B cell (primary cell): ENCODE measurements around the gene FCRL6. TPM values are rescaled to one million over a fixed set of nuclear protein-coding genes. Genes with fewer than 3 reads are reported as not detected.
A peak's percentile ranks its signal among the peaks of the same experiment; 100 is the strongest.

Experiments
- ATAC-seq: fragments of 200-7000 bp; cut with Tn5 transposase; one replicate; pipeline ENCODE4 v1.10.0; 2021; ENCODE audit warnings: low read depth, mild to moderate bottlenecking, moderate number of reproducible peaks, moderate library complexity
- CTCF ChIA-PET: fragments of 350-600 bp; sonication (Branson Sonifier 250); formaldehyde crosslinking; loops from one replicate; lab custom pipeline; 2021; ENCODE audit warnings: antibody characterized with exemption, inconsistent platforms; lab: Charles Lee
- POLR2A ChIA-PET: fragments of 350-600 bp; sonication (Branson Sonifier 250); formaldehyde crosslinking; loops from one replicate; lab custom pipeline; 2021; ENCODE audit warnings: antibody characterized with exemption; lab: Charles Lee
- DNase-seq: peaks from one replicate; pipeline ENCODE4 v3.0.0; 2013
- H2AFZ ChIP-seq: 2 replicates; pipeline ENCODE4 v1.6.1; 2012; ENCODE audit warnings: mild to moderate bottlenecking, low read depth, low read length; ENCODE audit not compliant: insufficient read depth, poor library complexity, severe bottlenecking
- H3K27ac ChIP-seq, 2 donors: 1 replicate in 1 of 2; 2 replicates in 1 of 2; pipeline ENCODE4 v1.5.1; 2012 to 2013; ENCODE audit warnings: low read length in 2 of 2, mild to moderate bottlenecking in 2 of 2, moderate library complexity in 1 of 2
- H3K27me3 ChIP-seq, 4 experiments: fragments of 200-600 bp in 1 of 4; sonication (generic) in 1 of 4; replicated peaks in 1 of 4; 1 replicate in 2 of 4; 2 replicates in 2 of 4; pipeline versions ENCODE4 v1.6.1 to v1.7.0; 2013 to 2016; ENCODE audit warnings: low read length in 3 of 4, mild to moderate bottlenecking in 2 of 4, mixed read lengths in 1 of 4, moderate library complexity in 1 of 4; ENCODE audit not compliant: insufficient read depth in 4 of 4, control insufficient read depth in 3 of 4; ENCODE audit errors: control extremely low read depth in 1 of 4
- H3K36me3 ChIP-seq, 2 experiments: replicated peaks in 1 of 2; 1 replicate in 1 of 2; 2 replicates in 1 of 2; pipeline versions ENCODE4 v1.6.1 to v1.7.1; 2013; ENCODE audit warnings: low read length in 1 of 2; ENCODE audit not compliant: insufficient read depth in 2 of 2, control insufficient read depth in 1 of 2; ENCODE audit errors: control extremely low read depth in 1 of 2, extremely low read depth in 1 of 2
- H3K4me1 ChIP-seq, 2 donors: fragments of 200-600 bp in 1 of 2; sonication (generic) in 1 of 2; 1 replicate in 1 of 2; 2 replicates in 1 of 2; pipeline versions ENCODE4 v1.5.1 to v1.6.1; 2013 to 2017; ENCODE audit warnings: low read length in 2 of 2; ENCODE audit not compliant: control insufficient read depth in 2 of 2, insufficient read depth in 2 of 2
- H3K4me2 ChIP-seq: replicated peaks from 2 replicates; pipeline ENCODE3; 2012; ENCODE audit warnings: mild to moderate bottlenecking, low read depth, low read length; ENCODE audit not compliant: poor library complexity, severe bottlenecking
- H3K4me3 ChIP-seq, 5 experiments: fragments of 200-600 bp in 1 of 5; sonication (generic) in 1 of 5; 1 replicate in 3 of 5; 2 replicates in 2 of 5; pipeline versions ENCODE4 v1.5.1 to v1.7.0; 2011 to 2016; ENCODE audit warnings: low read length in 4 of 5, mild to moderate bottlenecking in 4 of 5, low read depth in 2 of 5, control low read depth in 1 of 5, moderate library complexity in 1 of 5; ENCODE audit not compliant: insufficient read depth in 1 of 5; ENCODE audit errors: control extremely low read depth in 1 of 5, extremely low read depth in 1 of 5
- H3K79me2 ChIP-seq: fragments of 200-600 bp; sonication (generic); one replicate; pipeline ENCODE4 v1.6.0; 2016; ENCODE audit warnings: low read length; ENCODE audit not compliant: control insufficient read depth, insufficient read depth
- H3K9ac ChIP-seq: fragments of 200-600 bp; sonication (generic); 2 replicates; pipeline ENCODE4 v1.6.1; 2017; ENCODE audit warnings: mild to moderate bottlenecking, low read length, moderate library complexity
- H3K9me3 ChIP-seq, 3 donors: one replicate each; pipeline versions ENCODE4 v1.6.1 to v1.7.1; 2013; ENCODE audit warnings: low read length in 2 of 3; ENCODE audit not compliant: control insufficient read depth in 2 of 3, insufficient read depth in 1 of 3; ENCODE audit errors: control extremely low read depth in 1 of 3
- H4K20me1 ChIP-seq: 2 replicates; pipeline ENCODE4 v1.6.0; 2012; ENCODE audit warnings: mild to moderate bottlenecking, low read length; ENCODE audit not compliant: insufficient read depth, control insufficient read depth, poor library complexity, severe bottlenecking
- H3K27ac Mint-ChIP-seq: one replicate; pipeline ENCODE4 v1.8.0; 2021; ENCODE audit warnings: mixed read lengths
- H3K27me3 Mint-ChIP-seq: one replicate; pipeline ENCODE4 v1.8.0; 2021; ENCODE audit warnings: mixed read lengths
- H3K4me1 Mint-ChIP-seq: one replicate; pipeline ENCODE4 v1.8.0; 2021; ENCODE audit warnings: mixed read lengths
- H3K4me3 Mint-ChIP-seq: one replicate; pipeline ENCODE4 v1.8.0; 2021; ENCODE audit warnings: mixed read lengths
- H3K9me3 Mint-ChIP-seq: one replicate; pipeline ENCODE4 v1.8.0; 2022; ENCODE audit warnings: mixed read lengths; ENCODE audit not compliant: insufficient read depth
- CTCF ChIP-seq: fragments of 200-600 bp; IDR thresholded peaks from one replicate; pipeline ENCODE4 v1.8.0; 2022; ENCODE audit warnings: antibody characterized with exemption, mild to moderate bottlenecking
- EZH2 ChIP-seq: IDR thresholded peaks from 2 replicates; pipeline ENCODE4 v1.6.1; 2012; ENCODE audit warnings: borderline replicate concordance, low read depth, mild to moderate bottlenecking, moderate library complexity, low read length; ENCODE audit not compliant: insufficient read depth, poor library complexity, severe bottlenecking
- WGBS: methylation state at CpG from one replicate; pipeline ENCODE4 v1.1.5; 2013; ENCODE audit warnings: missing lambda C conversion rate; ENCODE audit not compliant: insufficient coverage; 5-methylcytosine and 5-hydroxymethylcytosine counted together
- intact Hi-C: fragments of 100-400 bp; cut with micrococcal nuclease; formaldehyde crosslinking; loops from one replicate; pipeline ENCODE4 v1.10.0; 2022
- polyA plus RNA-seq: library from polyadenylated mRNA; depleted of rRNA; stranded (reverse); fragments of >200 nt; gene quantifications from 2 replicates; pipeline ENCODE4 v1.2.3, GENCODE V29; 2012
- total RNA-seq, 2 donors: library from RNA; stranded (reverse); fragments of 120-200 nt in 1 of 2; gene quantifications; 1 replicate in 1 of 2; 2 replicates in 1 of 2; pipeline versions ENCODE4 v1.2.3 to v1.2.4, GENCODE V29; 2013 to 2022

The FCRL6 gene
- total and polyA plus RNA-seq, 2 donors (not counting 1 experiment from before 2014, with no cell fraction given) = 0.81 TPM; not detected in 1

DNA sequence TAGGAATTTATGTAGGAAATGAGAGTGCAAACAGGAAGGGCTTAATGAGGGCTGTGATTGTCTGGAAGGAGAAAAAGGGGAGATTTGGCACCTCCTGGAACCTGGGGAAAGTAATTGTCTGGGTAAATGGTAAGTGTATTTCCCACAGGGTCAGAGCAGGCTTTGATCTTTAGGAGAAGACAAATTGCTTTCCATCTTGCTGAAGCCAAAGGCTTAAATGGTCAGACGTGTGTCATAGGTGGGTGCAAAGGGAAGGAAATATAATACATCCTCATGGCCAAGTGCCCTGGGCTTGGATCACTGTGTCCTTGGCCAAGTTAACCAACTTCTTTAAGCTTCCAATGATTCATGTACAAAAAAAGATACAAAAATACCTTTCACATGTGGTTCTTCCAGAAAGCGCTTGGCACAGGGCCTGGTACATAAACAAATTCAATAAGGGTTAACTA, 22.7 kb upstream of the FCRL6 start:
- Histone ChIP-seq H3K4me2 (no peak overlapping the region), H3K9me3 (no peaks in the 10 kb centered on the region), H4K20me1 (no peaks in the 10 kb centered on the region), H3K27ac (no peak overlapping the region), H3K36me3 (no peaks in the 10 kb centered on the region), H2AFZ (no peak overlapping the region), H3K9ac (no peak overlapping the region), H3K4me3 (no peak overlapping the region), H3K27me3 (peaks cover 0 to 7% (median 0%) of the 10 kb centered on the region in 4 experiments), H3K4me1 (peaks cover 13 to 15% of the 10 kb centered on the region in 2 donors), H3K79me2 (no peaks in the 10 kb centered on the region)
- Mint-ChIP-seq H3K4me3 (peak overlapping the region; percentile 92), H3K4me1 (peaks cover 9% of the 10 kb centered on the region), H3K27ac (no peak overlapping the region), H3K27me3 (peaks cover 7% of the 10 kb centered on the region), H3K9me3 (no peaks in the 10 kb centered on the region)
- no CpG with 5 or more reads among the region's 2 CpGs for WGBS
- ChIA-PET CTCF (interaction anchor here (0.7 to 1.3 kb wide), 2 partner anchors 20 to 176 kb away, joined by 3 to 4 read pairs; no protein-coding TSS in a partner anchor), POLR2A (no interaction called here)
- DNase-seq (no peak), ATAC-seq (no peak)
- intact Hi-C loops = no loop called here
- TF ChIP-seq EZH2 = no peak
- TF ChIP-seq CTCF = no peak
